Mucosa of gallbladder (tissue), 1 donor: ENCODE results near the gene SLC7A6. TPM values are rescaled to one million over a fixed set of nuclear protein-coding genes. Genes with fewer than 3 reads are reported as not detected.

ENCODE experiments used
- DNase-seq: peaks from one replicate; pipeline ENCODE4 v3.0.0-alpha.2; 2020; ENCODE audit warnings: low spot score
- total RNA-seq: library from RNA; stranded (reverse); gene quantifications from one replicate; pipeline ENCODE4 v1.2.1, GENCODE V29; 2021
- donor health status: DM: no; HTN: no; CAD: no.

The SLC7A6 gene
- total RNA-seq, 1 donor from 2014 or later = 13.6 TPM

- DNase-seq = no peak
Measured at GRCh38 chr16:68306633-68307032, 42.3 kb downstream of the SLC7A6 start.

GRCh38 chr16:68309799-68310198 lies 45.5 kb downstream of the SLC7A6 start:
- no peak for DNase-seq

GRCh38 chr16:68310437-68310773 lies 46.1 kb downstream of the SLC7A6 start:
- no peak for DNase-seq

- DNase-seq = peak; percentile 93
Measured at GRCh38 chr16:68310774-68311511, 46.6 kb downstream of the SLC7A6 start, which contains the start of the genes PRMT7 and SLC7A6OS. PRMT7 (plus strand) TSS chr16:68311019; CDS start chr16:68315980, 4,961 bp downstream. SLC7A6OS (minus strand) TSS chr16:68310946; CDS start chr16:68310926, 20 bp downstream.

- no peak for DNase-seq
Measured at GRCh38 chr16:68313116-68313515, 48.8 kb downstream of the SLC7A6 start.

- no peak for DNase-seq
Measured at GRCh38 chr16:68319185-68319908, 55.0 kb downstream of the SLC7A6 start.

- DNase-seq = no peak
Measured at GRCh38 chr16:68324336-68324735, 60.0 kb downstream of the SLC7A6 start.

GRCh38 chr16:68324780-68325357 lies 60.5 kb downstream of the SLC7A6 start:
- DNase-seq = no peak

GRCh38 chr16:68328151-68328859 lies 64.0 kb downstream of the SLC7A6 start:
- peak; percentile 77 for DNase-seq

GRCh38 chr16:68328860-68329390 lies 64.6 kb downstream of the SLC7A6 start:
- no peak for DNase-seq

- DNase-seq = no peak
Measured at GRCh38 chr16:68331879-68332410, 67.6 kb downstream of the SLC7A6 start.

- peak; percentile 49 for DNase-seq
Measured at GRCh38 chr16:68332411-68333121, 68.2 kb downstream of the SLC7A6 start.

- DNase-seq = no peak
Measured at GRCh38 chr16:68335175-68335574, 70.8 kb downstream of the SLC7A6 start.

- DNase-seq = no peak
Measured at GRCh38 chr16:68338326-68339119, 74.2 kb downstream of the SLC7A6 start.

GRCh38 chr16:68339214-68339613 lies 74.9 kb downstream of the SLC7A6 start:
- DNase-seq = no peak

- no peak for DNase-seq
Measured at GRCh38 chr16:68342620-68343019, 78.3 kb downstream of the SLC7A6 start.

- DNase-seq = no peak
Measured at GRCh38 chr16:68343137-68343536, 78.8 kb downstream of the SLC7A6 start.

- DNase-seq = no peak
Measured at GRCh38 chr16:68344252-68344651, 79.9 kb downstream of the SLC7A6 start.

GRCh38 chr16:68345351-68345810 lies 81.1 kb downstream of the SLC7A6 start:
- DNase-seq = no peak
